Adrenal gland (tissue), 12 donors: ENCODE data around the gene MACROD2. TPM values are rescaled to one million over a fixed set of nuclear protein-coding genes. Genes with fewer than 3 reads are reported as not detected.

ENCODE experiments used
- DNase-seq, 7 donors: peaks; one replicate each; pipeline ENCODE4 v3.0.0-alpha.2; 2019 to 2020
- H3K27ac ChIP-seq, 5 donors: fragments of 200-600 bp; sonication (generic) in 4 of 5; 1 replicate in 3 of 5; 2 replicates in 2 of 5; pipeline versions ENCODE4 v1.5.1 to v1.8.0; 2016 to 2020; ENCODE audit warnings: mild to moderate bottlenecking in 1 of 5
- H3K27me3 ChIP-seq: fragments of 200-600 bp; 2 replicates; pipeline ENCODE4 v1.8.0; 2021
- H3K36me3 ChIP-seq, 2 donors: fragments of 200-600 bp; replicated peaks in 1 of 2; 1 replicate in 1 of 2; 2 replicates in 1 of 2; pipeline versions ENCODE4 v1.5.1 to v1.8.0; 2018 to 2022
- H3K4me1 ChIP-seq, 2 donors: fragments of 200-600 bp; replicated peaks in 1 of 2; 1 replicate in 1 of 2; 2 replicates in 1 of 2; pipeline versions ENCODE4 v1.5.1 to v1.8.0; 2018 to 2021
- H3K4me3 ChIP-seq, 4 donors: fragments of 200-600 bp; sonication (generic) in 3 of 4; one replicate each; pipeline ENCODE4 v1.5.1; 2016 to 2018
- H3K9me3 ChIP-seq, 3 donors: fragments of 200-600 bp; sonication (generic) in 1 of 3; replicated peaks in 1 of 3; 1 replicate in 2 of 3; 2 replicates in 1 of 3; pipeline versions ENCODE4 v1.5.1 to v1.8.0; 2016 to 2021
- POLR2A ChIP-seq, 2 donors: fragments of 450-650 bp; IDR thresholded peaks; one replicate each; pipeline ENCODE4 v1.6.1; 2017; ENCODE audit warnings: antibody characterized with exemption in 2 of 2, mild to moderate bottlenecking in 2 of 2, moderate library complexity in 1 of 2
- WGBS, 4 donors: extraction: QIAGEN DNeasy Blood & Tissue Kit in 2 of 4; methylation state at CpG; one replicate each; pipeline versions ENCODE4 v1.1.5 to v1.1.7; 2013 to 2017; 5-methylcytosine and 5-hydroxymethylcytosine counted together
- intact Hi-C, 2 donors: fragments of 100-400 bp; cut with DNase I; formaldehyde crosslinking; loops; one replicate each; pipeline versions ENCODE4 v1.14.1 to v1.15.0; 2022 to 2023
- polyA plus RNA-seq, 3 donors: library from polyadenylated mRNA; stranded (reverse); fragments of 200-250 nt in 2 of 3; fragments of 350-450 nt in 1 of 3; fragmentation: Illumina TruSeq in 1 of 3; extraction: RNeasy Lipid Tissue Mini Kit (QIAGEN cat#74804) in 1 of 3; gene quantifications; one replicate each; pipeline ENCODE4 v1.2.3, GENCODE V29; 2013 to 2014
- total RNA-seq, 9 donors: library from RNA; depleted of rRNA in 4 of 9; stranded (reverse); fragments of >200 nt in 4 of 9; fragments of 120-200 nt in 1 of 9; fragmentation: NEBNext Ultra II Directional in 1 of 9; extraction: Animal tissue kit (Norgen Biotek cat#: 25700) in 1 of 9; gene quantifications; one replicate each; pipeline versions ENCODE4 v1.1.0 to v1.2.4, GENCODE V29; 2013 to 2023
- TF ChIP-seq, protein P1 (sequence below), 6 experiments: fragments of 450-650 bp in 4 of 6; fragments of 200-600 bp in 2 of 6; sonication (generic) in 1 of 6; IDR thresholded peaks; 1 replicate in 5 of 6; 2 replicates in 1 of 6; pipeline versions ENCODE4 v1.5.1 to v1.8.0; 2016 to 2021; ENCODE audit warnings: antibody characterized with exemption in 6 of 6, mild to moderate bottlenecking in 2 of 6, moderate library complexity in 1 of 6
- donor health status: healthy with polysubstance abuse.
- donor health status: Bipolar disorder and iron deficiency.
- donor health status: DM: yes; HTN: yes; CAD: no.
- donor health status: DM: no; HTN: no; CAD: no.
- donor health status: DM: no; HTN: no; CAD: no.
- donor health status: DM: yes; HTN: yes; CAD: no.

Gene MACROD2
- total and polyA plus RNA-seq, 12 donors: 1.1 to 21.2 (median 6.4) TPM

DNA sequence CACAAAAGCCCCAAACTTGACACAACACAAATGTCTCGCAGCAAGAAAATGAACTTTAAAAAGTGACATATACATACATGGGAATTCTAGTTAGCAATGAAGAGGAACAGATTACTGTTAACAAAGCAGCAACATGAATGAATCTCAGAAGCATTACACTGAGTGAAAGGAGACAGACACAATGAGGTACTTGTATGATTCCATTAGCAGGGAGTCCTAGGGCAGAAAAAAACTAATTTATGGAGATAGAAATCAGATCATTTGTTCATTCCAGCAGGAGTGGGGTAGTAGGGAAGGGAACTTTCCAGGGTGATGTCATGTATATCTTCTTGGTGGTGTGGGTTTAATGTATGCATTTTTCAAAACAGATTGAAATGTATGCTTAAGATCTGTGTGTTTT lies 2053.6 kb downstream of the MACROD2 start:
- H3K9me3 ChIP-seq: no peaks in the 10 kb centered on the region
- TF ChIP-seq, protein P1, sequence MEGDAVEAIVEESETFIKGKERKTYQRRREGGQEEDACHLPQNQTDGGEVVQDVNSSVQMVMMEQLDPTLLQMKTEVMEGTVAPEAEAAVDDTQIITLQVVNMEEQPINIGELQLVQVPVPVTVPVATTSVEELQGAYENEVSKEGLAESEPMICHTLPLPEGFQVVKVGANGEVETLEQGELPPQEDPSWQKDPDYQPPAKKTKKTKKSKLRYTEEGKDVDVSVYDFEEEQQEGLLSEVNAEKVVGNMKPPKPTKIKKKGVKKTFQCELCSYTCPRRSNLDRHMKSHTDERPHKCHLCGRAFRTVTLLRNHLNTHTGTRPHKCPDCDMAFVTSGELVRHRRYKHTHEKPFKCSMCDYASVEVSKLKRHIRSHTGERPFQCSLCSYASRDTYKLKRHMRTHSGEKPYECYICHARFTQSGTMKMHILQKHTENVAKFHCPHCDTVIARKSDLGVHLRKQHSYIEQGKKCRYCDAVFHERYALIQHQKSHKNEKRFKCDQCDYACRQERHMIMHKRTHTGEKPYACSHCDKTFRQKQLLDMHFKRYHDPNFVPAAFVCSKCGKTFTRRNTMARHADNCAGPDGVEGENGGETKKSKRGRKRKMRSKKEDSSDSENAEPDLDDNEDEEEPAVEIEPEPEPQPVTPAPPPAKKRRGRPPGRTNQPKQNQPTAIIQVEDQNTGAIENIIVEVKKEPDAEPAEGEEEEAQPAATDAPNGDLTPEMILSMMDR (IDR thresholded peaks at IDR 0.05): no peak
- no peak for TF ChIP-seq POLR2A (IDR thresholded peaks at IDR 0.05)
- H3K36me3 ChIP-seq: no peaks in the 10 kb centered on the region
- no peaks in the 10 kb centered on the region for H3K4me1 ChIP-seq
- no peak overlapping the region for H3K4me3 ChIP-seq
- H3K27me3 ChIP-seq: no peaks in the 10 kb centered on the region
- H3K27ac ChIP-seq: no peak overlapping the region
- DNase-seq: no peak
- WGBS, 4 donors: 78 to 96% (median 94%) methylated on average over 1 of the region's 1 CpG
- intact Hi-C loops: no loop called here

DNA sequence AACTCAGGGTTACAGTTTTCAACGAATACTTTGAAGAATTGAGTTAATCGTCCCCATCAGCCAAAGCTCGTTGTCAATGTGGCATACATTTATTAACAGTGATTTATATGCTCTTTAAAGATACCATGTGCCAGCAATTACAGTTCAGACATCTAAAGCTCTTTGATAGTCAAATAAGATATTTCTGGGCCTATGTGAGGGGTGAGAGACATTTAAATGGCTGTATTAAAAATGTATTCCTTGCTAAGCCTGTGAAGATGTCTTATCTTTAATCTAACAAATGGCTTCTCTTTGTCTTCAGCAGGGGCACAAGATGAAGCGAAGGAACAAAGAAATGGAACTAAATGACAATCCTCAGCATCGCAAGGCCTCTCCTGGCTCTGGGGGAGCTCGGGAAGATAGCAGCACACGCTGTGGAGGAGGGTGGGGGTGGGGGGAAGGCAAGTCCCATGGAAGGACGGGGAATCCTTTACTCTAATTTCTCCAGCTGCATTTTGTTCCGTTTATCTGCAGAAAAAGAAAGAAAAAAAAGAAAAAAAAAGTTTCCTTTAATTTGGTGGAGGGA lies 2054.3 kb downstream of the MACROD2 start:
- no peak overlapping the region for H3K4me3 ChIP-seq
- no peaks in the 10 kb centered on the region for H3K4me1 ChIP-seq
- H3K27ac ChIP-seq: no peak overlapping the region
- WGBS, 4 donors: 71 to 79% (median 76%) methylated on average over 9 of the region's 9 CpGs
- no peaks in the 10 kb centered on the region for H3K9me3 ChIP-seq
- H3K27me3 ChIP-seq: no peaks in the 10 kb centered on the region
- no peak for DNase-seq
- no peak for TF ChIP-seq POLR2A (IDR thresholded peaks at IDR 0.05)
- TF ChIP-seq, protein P1 (IDR thresholded peaks at IDR 0.05): no peak
- intact Hi-C loops: no loop called here
- no peaks in the 10 kb centered on the region for H3K36me3 ChIP-seq

DNA sequence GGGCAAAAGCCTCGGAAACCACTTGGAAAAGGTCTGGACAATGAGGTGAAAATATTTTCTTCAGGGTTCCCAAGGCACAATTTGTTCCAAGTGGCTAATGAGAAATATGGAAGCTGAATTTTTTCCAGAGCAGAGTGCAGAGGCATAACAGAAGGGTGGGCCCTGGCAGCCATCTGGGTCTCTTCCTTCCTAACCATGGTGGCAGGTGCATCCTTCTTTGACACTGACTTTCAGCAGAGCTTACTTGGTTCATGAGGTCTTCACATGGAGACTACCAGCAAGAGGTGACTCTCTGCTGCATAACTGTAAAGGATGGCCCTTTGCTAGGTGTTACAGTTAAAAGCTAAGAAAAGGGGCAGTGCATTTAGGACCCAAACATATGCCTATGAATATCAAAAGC lies 2055.1 kb downstream of the MACROD2 start:
- no peak overlapping the region for H3K4me3 ChIP-seq
- intact Hi-C loops: no loop called here
- H3K36me3 ChIP-seq: no peaks in the 10 kb centered on the region
- TF ChIP-seq POLR2A (IDR thresholded peaks at IDR 0.05): no peak
- TF ChIP-seq, protein P1 (IDR thresholded peaks at IDR 0.05): no peak
- no peaks in the 10 kb centered on the region for H3K4me1 ChIP-seq
- H3K9me3 ChIP-seq: no peaks in the 10 kb centered on the region
- no peak overlapping the region for H3K27ac ChIP-seq
- DNase-seq: no peak
- WGBS, 4 donors: 84 to 98% (median 90%) methylated on average over 1 of the region's 1 CpG
- H3K27me3 ChIP-seq: no peaks in the 10 kb centered on the region

DNA sequence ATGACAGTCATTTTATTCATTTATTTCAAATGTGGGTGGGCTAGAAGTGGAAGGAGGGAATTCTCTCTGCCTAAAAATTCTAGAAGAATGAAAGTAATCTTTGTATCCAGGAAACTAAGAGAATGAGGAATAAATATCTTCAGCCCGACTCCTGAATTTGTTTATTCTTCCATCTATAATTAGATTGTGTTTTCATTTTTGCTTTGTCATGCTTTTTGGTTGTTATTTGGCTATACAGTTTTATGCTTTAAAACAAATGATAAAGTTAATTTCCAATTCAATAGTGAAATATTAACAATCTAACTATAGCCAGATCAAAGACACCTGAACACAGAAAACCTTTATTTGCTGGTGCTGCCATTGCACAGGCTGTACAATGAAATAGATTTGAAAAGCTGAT lies 2056.7 kb downstream of the MACROD2 start:
- 61 to 82% (median 73%) methylated on average over 1 of the region's 1 CpG for WGBS, 4 donors
- H3K4me3 ChIP-seq: no peak overlapping the region
- H3K36me3 ChIP-seq: no peaks in the 10 kb centered on the region
- no peaks in the 10 kb centered on the region for H3K27me3 ChIP-seq
- no peak overlapping the region for H3K27ac ChIP-seq
- no peak for TF ChIP-seq POLR2A (IDR thresholded peaks at IDR 0.05)
- TF ChIP-seq, protein P1 (IDR thresholded peaks at IDR 0.05): no peak
- DNase-seq: no peak
- intact Hi-C loops: no loop called here
- H3K9me3 ChIP-seq: no peaks in the 10 kb centered on the region
- H3K4me1 ChIP-seq: no peaks in the 10 kb centered on the region
